GM19193 (cell line): ENCODE data around the gene AKNAD1.

ENCODE experiments used
- POLR2A ChIP-seq: IDR thresholded peaks from 4 replicates; pipeline ENCODE4 v1.6.1; 2011; ENCODE audit not compliant: insufficient read depth, insufficient read length; ENCODE audit errors: extremely low read depth

The AKNAD1 gene

DNA sequence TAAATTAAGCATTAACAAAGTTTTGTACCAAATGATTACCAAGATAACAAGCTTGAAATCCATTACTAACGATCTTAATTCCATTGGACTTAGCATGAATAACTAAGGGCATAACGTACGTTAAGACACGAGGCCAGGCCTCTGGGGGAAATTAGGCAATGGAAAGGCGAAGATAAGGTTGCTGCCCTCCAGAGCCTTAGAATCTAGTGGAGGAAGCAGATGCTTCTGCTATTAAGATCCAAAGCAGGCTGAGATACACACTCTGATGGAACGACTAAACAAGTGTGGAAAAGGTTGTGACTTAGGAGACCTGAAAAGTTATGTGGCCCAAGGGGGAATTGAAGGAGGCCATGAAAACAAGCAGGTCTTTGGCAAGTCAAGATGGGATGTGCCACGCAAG, 6.0 kb downstream of the AKNAD1 start:
- TF ChIP-seq POLR2A = no peak

DNA sequence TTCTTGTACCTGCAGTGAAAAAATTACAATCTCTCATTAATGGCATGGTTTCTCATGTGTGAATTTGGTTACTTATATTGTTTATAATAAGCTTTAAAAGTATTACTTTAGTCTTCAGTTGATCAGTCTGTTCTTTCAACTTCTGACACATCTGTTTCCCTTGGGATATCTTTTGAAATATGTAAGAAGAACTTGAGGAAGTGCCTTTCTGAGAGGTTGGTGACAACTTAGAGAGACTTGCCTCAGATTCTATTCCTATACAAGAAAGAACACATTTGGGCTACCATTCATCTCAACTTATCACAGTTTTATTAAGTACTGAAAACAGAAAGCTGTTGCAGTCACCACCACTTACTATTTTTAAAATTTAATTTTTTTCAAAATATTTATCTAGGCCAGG, 8.1 kb downstream of the AKNAD1 start:
- TF ChIP-seq POLR2A = no peak

DNA sequence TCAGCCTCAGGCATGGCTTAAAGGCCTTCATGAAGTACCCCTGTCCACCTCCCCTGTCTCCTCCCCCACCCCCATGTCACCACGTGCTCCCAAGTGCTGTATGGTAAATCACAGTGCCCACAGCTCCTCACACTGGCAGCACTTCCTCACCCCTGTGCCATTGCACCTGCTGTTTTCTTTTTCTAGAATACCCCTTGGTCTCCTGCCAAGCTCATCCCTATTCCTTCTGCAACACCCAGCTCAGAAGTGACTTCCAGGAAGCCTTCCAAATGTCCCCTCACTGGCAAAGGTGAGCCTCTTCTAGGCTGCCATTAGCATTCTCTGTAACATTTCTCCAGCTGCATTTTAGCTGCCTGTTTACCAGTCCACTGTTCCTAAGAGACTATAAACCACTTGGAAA, 9.4 kb downstream of the AKNAD1 start:
- TF ChIP-seq POLR2A = no peak

DNA sequence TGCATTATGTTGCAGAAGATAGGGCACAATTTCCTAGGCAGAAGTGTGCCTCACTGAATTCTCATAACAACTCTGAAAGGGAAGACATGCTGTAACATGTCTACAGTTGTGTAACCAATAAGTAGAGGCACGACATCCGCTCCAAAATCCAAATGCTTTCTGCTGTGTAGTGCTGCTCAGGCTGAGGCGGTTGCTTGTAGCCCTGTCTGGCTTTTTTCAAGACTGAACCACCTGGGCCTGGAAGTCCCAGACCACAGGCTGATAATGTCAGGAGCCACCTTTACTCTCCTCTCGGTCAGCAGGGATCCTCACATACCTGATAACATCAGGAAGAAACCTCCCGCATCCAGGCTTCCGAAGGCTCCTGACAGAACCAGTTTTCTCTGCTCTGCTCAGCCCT, 10.9 kb downstream of the AKNAD1 start:
- no peak for TF ChIP-seq POLR2A

DNA sequence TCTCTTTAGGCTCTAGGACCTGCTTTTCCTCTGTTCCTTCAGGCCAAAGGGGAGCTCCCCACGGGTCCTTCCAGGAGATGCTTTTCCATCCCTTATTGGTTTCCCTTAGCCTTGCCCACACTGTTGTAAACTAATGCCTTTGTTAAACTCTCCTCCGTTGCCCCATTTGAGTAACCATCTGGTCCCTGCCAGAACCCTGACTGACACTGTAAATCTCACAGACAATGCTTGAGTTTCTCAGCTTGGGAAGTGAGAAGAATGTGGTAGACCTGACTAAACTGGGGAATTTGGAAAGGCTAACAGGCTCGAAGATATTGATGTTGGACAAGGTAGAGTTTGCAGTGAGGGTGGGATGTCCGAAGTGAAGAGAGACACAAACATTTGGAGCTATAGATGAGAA, 11.4 kb downstream of the AKNAD1 start:
- no peak for TF ChIP-seq POLR2A

DNA sequence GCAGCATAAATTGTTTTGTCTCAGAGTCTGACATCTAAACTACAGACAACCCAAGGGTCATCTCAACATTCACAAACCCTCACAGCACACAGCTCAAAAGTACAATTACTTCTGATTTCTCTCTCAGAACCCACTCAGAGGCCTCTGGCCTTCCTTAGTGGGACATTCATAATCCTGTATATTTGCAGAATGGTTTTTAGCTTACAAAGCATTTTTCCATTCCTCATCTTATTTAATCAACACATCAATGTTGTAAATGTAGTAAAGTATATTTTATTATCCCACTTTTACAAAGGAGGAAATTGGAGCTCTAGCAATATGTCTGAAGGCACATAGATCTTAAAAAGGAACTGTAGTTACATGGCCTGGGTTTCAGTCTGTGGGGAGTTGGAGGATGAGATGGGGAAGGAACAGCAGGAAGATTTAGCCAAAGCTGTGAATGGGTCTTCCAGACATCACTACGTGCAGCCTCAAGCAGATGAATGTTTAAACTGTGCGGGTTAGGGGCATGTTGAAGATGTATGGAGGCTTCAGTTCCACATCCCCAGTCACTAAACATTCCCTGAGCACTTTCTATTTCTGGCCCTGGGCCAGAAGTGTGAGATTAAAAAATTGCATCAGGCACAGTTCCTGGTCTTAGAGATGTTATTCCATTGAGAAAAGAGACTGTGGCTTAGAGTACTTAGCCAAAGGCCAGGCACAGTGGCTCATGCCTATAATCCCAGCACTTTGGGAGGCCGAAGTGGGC, 13.3 kb downstream of the AKNAD1 start:
- no peak for TF ChIP-seq POLR2A

DNA sequence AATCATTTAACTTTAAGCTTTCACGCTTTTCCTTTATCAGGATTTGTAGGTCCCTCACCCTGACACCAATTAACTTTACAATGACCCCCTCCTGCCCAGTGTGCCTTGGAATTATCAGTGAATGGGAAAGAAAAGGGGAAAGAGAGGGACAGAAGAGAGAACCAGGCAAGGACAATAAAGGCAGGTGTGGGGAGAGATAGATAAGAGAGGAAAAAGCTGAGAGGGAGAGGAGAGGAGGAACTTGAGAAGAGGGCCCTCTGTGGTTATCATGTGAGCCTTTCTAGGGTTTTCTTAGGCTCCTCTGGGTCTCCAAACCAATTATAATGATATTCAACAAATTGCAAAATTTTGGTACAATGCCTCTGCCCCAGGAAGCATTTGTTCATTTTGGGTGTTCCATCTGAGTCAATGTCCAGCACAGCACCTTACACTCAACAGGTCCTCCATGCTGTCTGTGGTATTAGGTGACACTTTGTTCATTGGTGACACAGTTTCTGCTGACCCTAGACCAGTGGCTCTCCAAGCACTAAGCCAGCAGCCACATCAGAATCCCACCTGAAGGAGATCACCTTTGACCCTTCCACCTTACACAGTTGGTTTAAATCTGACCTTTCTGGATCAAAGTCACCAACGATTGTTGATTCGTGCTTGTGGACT, 14.2 kb downstream of the AKNAD1 start:
- TF ChIP-seq POLR2A = no peak

DNA sequence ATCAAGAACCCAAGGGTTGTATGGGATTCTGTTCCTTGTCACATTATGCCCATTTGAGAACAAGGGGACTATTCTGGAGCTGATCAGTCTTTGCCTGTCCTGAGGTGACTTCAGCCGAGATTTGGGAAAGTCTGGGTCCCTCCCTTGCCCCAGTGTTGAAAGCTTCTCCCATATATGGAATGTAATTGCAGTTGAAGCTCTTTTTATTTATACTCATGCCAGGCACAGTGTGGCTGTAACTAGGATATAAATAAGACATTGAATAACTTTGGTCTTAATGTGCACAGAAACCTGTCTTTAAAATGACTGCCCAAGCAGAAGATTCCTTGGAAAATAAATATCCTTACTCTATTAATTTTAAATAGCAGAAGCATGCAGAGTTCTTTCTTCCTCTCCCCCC, 15.2 kb downstream of the AKNAD1 start:
- TF ChIP-seq POLR2A = no peak

DNA sequence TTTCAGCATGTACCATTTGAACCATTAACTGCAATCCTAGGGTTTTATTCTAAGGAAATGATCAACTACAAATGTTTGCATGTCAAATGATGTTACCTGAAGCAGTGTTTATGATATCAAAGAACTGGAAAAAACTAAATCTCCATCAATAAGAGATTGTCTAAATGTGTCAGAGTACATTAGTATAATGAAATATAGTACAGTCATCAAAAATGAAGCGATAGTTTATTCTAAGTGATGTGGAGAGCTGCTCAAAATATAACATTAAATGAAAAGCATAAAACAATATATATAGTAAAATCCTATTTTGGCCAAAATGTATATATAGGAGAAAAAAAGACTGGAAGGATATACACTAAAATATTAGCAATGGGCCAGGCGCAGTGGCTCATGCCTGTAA, 24.0 kb downstream of the AKNAD1 start:
- no peak for TF ChIP-seq POLR2A

DNA sequence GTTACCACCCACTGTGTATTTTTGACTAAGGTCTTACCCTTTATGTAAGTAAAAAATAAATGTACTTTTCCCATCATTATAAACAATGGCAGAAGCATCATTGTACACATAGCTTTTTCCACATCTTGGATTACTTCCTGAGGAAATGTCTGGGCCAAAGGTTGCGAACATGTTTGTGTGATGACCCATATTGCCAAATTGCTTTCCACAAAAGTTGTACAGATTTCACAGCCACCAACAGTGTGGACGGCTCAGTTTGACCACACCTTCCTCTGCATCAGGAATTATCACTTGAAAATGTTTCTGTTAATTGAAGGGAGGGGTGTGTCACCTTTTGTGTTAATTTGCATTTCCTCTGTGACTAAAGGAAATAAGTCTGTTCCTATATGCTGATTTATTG, 25.7 kb downstream of the AKNAD1 start:
- TF ChIP-seq POLR2A = no peak

DNA sequence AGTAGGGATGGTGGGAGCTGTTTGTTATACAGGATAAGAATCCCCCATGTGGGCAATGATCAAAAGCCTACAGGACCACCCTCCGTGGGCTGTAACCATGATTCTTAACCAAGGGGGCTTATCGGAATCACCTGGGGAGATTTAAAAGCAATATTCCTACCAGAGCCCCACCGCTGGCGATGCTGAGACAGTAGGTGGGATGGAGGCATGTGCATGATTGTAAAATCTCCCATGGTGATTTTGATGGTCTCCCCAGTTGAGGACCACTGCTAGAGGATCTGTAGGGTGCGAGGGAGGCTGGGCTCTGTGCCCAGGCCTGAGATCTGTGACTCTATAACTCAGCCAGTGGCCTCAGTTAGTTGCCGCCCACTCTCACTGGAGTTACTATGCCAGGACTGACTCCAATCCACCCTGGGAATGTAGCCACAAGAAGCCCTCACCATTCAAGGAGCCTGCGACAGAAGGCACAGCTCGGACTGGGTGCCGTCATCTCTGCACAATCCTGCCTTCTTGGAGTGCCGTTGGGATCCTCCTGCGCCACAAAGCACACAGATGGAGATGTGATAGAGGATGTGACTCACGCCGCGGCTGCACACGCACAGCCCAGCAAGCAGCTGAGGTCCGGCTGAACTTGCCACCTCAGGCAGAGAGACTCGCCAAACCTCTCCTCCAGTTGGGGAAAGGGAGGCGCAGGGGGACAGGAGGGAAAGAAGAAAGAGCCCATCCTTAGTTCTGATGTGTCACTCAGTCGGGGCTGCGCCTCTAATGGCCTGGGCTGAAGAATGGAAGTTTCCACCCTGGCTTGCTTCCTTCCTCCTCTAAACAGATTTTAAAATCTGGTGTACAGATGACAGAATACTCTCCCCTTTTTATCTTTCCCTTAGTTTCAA, 26.5 kb downstream of the AKNAD1 start:
- no peak for TF ChIP-seq POLR2A

DNA sequence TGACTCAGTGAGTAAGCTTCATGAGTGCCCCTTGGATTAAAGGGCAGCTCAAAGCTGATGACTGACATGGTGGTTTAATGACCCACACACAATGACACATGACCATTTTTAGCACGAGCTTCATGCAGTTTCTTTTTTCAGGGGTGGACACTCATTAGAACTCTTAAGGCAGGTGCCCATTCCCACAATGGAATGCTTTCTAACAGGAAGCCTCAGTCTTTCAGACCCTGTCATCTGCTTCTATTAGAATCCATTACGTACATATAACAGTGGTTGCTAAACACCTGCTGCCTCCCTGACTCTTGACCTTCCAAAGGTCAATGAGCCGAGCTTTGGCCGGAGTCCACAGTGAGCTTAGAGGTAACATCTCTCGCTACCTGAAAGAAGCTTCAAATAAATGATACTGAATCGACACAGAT, 27.4 kb downstream of the AKNAD1 start:
- no peak for TF ChIP-seq POLR2A

DNA sequence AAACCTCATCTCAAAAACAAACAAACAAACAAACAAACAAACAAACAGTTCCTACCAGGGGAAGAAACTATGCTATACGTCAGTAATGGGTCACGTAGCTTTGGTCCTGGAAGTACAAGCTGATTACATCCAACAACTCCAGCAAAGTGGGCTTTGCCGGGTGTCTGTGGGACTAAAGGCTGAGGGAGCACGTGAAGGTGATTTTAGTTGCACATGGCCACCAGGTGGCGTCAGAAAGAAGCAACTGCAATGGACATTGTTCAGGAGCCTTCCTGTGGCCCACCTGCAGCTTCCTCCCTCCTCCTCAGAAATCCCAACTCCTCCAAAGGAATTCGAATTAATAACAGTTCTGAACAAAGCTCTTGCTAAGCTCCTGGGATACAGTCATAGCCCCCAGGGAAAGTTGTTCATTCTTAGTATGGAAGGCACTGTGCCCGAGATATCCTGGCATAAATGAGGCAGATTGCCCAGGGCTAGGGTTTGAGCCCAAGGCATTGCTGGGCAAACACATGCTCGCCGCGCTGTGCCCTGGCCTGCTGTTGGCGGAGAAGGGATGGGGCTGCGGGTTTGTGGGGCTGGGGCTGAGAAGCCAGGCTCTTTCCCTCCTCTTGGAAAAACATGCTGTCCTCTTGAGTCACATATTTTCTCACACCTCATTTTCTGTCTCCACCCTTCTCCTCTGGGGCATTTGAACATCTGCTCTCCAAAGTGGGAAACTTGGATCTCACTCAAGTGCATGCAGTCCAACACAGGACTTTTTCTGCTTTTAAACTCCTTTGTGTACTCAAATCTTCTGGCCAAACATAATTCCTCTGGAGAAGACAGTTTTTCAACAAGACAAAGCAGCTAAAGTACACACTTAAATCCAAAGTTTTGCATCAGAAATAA, 28.6 kb downstream of the AKNAD1 start:
- TF ChIP-seq POLR2A = no peak

DNA sequence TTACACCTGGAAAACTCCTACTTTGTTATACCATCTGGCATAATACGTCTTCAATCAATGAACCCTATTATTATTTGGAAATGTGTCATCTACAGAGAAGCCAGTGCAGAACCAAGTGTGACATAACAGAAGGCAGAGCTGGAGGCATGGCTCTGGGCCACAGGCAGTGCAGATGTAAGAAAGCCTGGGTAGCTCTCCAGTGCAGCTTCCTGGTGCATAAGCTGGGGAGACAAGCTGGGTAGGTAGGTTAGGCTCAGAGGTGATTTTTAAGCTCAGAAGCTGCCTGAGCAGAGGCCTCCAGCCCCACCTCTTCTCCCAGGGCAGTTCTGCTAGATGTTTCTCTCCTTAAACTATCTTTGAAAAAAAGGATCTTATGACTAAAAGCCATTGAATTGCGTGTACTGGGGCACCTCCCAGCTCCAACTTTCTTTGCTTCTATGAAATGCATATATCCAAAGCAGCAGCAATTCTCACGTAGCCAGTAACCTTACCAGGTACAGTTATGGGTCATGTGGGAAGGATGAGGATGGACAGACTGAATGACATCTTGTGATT, 30.7 kb downstream of the AKNAD1 start:
- TF ChIP-seq POLR2A = no peak

DNA sequence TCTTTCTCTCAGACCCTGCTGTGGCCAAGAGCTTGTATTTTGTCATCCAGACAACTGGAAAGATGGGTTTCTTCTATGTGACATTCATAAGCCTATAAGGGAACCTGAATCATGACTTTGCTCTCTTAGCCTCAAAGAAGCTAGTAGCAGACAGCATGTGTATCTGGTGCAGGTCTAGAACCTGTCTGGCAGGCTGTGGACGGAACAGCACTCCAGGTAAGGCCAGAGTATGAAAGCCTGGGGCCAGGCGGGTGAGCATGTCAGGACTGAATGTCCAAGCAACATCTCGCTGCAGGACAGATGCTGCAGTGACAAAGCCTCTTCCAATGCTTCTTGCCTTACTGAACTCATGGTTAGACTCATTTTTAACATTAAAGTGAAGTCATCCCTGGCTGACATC, 32.8 kb downstream of the AKNAD1 start:
- no peak for TF ChIP-seq POLR2A

DNA sequence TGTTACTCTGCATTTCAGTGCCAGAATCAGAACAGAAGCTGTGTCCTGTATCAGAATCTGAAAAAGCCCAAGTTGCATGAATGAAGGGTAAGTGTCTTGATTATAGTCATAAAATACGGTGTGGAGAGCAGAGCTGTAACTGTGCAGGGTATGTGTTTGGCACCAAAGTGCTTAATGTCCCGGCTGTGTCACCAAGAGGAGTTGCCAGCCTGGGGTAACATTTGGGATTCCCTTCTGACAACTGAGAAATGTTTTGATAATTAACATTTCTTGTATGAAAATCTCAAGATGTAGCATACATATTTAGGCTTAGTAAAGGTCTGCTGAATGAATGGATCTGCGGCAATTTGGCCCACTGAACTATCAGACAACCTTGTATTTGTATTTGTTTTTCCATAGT, 33.3 kb downstream of the AKNAD1 start:
- no peak for TF ChIP-seq POLR2A
